Heart left ventricle (tissue), 16 donors: ENCODE data around the gene PDE6A. TPM values are rescaled to one million over a fixed set of nuclear protein-coding genes. Genes with fewer than 3 reads are reported as not detected.

ENCODE experiments used
- ATAC-seq, 4 donors: fragments of 200-7000 bp; cut with Tn5 transposase; one replicate each; pipeline ENCODE4 v1.9.1; 2020 to 2022; ENCODE audit warnings: moderate library complexity in 4 of 4, mild to moderate bottlenecking in 3 of 4, moderate number of reproducible peaks in 1 of 4
- DNase-seq, 5 donors: peaks; one replicate each; pipeline ENCODE4 v3.0.0-alpha.2; 2020
- H3K27ac ChIP-seq, 12 donors: fragments of 200-600 bp; sonication (generic) in 4 of 12; one replicate each; pipeline versions ENCODE4 v1.5.0 to v1.8.0; 2016 to 2022; ENCODE audit warnings: mild to moderate bottlenecking in 2 of 12
- H3K27me3 ChIP-seq, 9 donors: fragments of 200-600 bp; sonication (generic) in 2 of 9; one replicate each; pipeline versions ENCODE4 v1.5.1 to v1.8.0; 2016 to 2022; ENCODE audit warnings: mild to moderate bottlenecking in 3 of 9
- H3K36me3 ChIP-seq, 9 donors: fragments of 200-600 bp; sonication (generic) in 2 of 9; one replicate each; pipeline versions ENCODE4 v1.5.0 to v1.8.0; 2018 to 2022; ENCODE audit warnings: mild to moderate bottlenecking in 2 of 9
- H3K4me1 ChIP-seq, 12 donors: fragments of 200-600 bp; sonication (generic) in 4 of 12; one replicate each; pipeline versions ENCODE4 v1.5.0 to v1.8.0; 2016 to 2022; ENCODE audit warnings: mild to moderate bottlenecking in 3 of 12
- H3K4me3 ChIP-seq, 12 donors: fragments of 200-600 bp; sonication (generic) in 4 of 12; one replicate each; pipeline versions ENCODE4 v1.5.0 to v1.8.0; 2017 to 2022; ENCODE audit warnings: mild to moderate bottlenecking in 9 of 12, moderate library complexity in 4 of 12
- H3K9me3 ChIP-seq, 12 donors: fragments of 200-600 bp; sonication (generic) in 4 of 12; one replicate each; pipeline versions ENCODE4 v1.5.0 to v1.8.0; 2016 to 2022; ENCODE audit warnings: mild to moderate bottlenecking in 1 of 12
- CTCF ChIP-seq, 12 donors: fragments of 200-600 bp; sonication (generic) in 4 of 12; IDR thresholded peaks; one replicate each; pipeline versions ENCODE4 v1.5.0 to v1.8.0; 2018 to 2022; ENCODE audit warnings: antibody characterized with exemption in 12 of 12, mild to moderate bottlenecking in 5 of 12
- POLR2A ChIP-seq, 2 donors: fragments of 450-650 bp; IDR thresholded peaks; one replicate each; pipeline ENCODE4 v1.6.1; 2017; ENCODE audit warnings: antibody characterized with exemption in 2 of 2, mild to moderate bottlenecking in 2 of 2, moderate library complexity in 2 of 2
- WGBS, 4 donors: extraction: QIAGEN DNeasy Blood & Tissue Kit in 2 of 4; methylation state at CpG; one replicate each; pipeline versions ENCODE4 v1.1.5 to v1.1.7; 2013 to 2018; 5-methylcytosine and 5-hydroxymethylcytosine counted together
- intact Hi-C, 10 donors: fragments of 100-400 bp; cut with DNase I; formaldehyde crosslinking; loops; one replicate each; pipeline versions ENCODE4 v1.11.1 to v1.14.2; 2022
- polyA plus RNA-seq, 2 donors: library from polyadenylated mRNA; stranded (reverse); fragments of 200-250 nt; gene quantifications; one replicate each; pipeline ENCODE4 v1.2.3, GENCODE V29; 2013
- total RNA-seq, 9 donors: library from RNA; depleted of rRNA in 2 of 9; stranded (reverse); fragments of >200 nt in 2 of 9; fragmentation: NEBNext Ultra II Directional in 3 of 9; extraction: Animal tissue kit (Norgen Biotek cat#: 25700) in 3 of 9; gene quantifications; one replicate each; pipeline versions ENCODE4 v1.1.0 to v1.2.4, GENCODE V29; 2016 to 2023
- donor health status: ischemic (EF 13 %, LVEDD 7.1; RV severe dilation, severe dysfunction).
- donor health status: healthy with polysubstance abuse.
- donor health status: DM: no; HTN: yes; CAD: no.
- donor health status: DM: no; HTN: no; CAD: no.
- donor health status: ischemic (EF 25% LVEDD 6.9; RV normal size, moderate dysfunction).
- donor health status: ischemic (EF 25% LVEDD 5.7; RV mildly dilated, moderate dysfunction).
- donor health status: healthy.
- donor health status: DM: yes; HTN: yes; CAD: no.
- donor health status: ischemic (EF 35%, LVEDD 5.7; RV mildly dilated, moderate dysfunction).
- donor health status: nonischemic (EF 11% LVEDD 7.7; RV severe dilation, severe dysfunction).
- donor health status: DM: yes; HTN: yes; CAD: no.
- donor health status: PGD.
- donor health status: ischemic (EF 29% LVEDD 5.4; RV normal size, mild dysfunction).
- donor health status: nonischemic (EF 23%, LVEDD 6.1; RV moderate dilation, normal function).

The PDE6A gene
- total and polyA plus RNA-seq, 11 donors: 0.04 to 0.35 (median 0.11) TPM; not detected in 1

DNA sequence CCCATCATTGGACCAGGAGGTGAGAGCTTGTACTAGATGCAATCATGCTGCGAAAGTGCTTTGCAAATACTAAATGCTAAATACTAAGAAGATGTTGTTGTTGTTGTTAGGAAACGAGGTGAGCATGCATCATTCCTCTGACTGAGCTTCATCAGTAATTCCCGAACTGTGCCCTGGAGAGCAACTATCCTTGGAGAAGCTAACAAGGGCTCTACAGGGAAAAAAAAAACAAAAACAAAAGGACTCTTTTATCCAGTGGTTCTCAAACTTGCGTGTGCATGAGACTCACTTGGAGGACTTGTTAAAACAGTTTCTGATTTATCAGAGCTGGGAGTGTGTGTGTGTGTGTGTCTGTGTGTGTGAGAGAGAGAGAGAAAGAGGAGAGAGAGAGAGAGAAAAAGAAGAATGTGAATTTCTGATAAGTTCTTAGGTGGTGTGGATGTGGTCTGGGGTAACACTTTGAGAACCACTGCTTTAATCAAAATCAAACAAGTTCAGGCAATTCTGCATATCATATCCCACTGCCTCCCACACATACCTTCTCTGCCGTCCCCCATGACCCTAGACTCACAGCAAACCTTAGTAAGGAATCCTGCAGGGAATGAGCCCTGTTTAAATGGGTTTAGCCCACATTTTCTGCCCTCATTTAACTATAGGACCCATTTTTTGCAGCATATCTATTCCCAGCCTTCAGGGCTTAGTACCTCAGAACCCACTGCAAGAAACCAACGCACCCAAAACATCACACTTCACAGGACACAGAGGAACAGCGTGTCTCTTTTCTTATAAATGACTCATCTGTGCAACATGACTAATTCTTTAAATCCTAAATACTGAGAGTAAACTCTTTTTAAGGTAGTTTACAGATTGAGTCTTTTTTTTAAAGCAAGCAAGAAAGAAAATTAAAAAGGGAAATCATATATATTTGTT is 48.9 kb downstream of the PDE6A start:
- Histone ChIP-seq H3K36me3 (no peaks in the 10 kb centered on the region), H3K4me3 (no peak overlapping the region), H3K27ac (no peak overlapping the region), H3K27me3 (no peaks in the 10 kb centered on the region), H3K4me1 (no peaks in the 10 kb centered on the region), H3K9me3 (no peaks in the 10 kb centered on the region)
- DNase-seq (no peak), ATAC-seq (no peak)
- no peak for TF ChIP-seq CTCF (IDR thresholded peaks at IDR 0.05)
- TF ChIP-seq POLR2A (IDR thresholded peaks at IDR 0.05): no peak
- intact Hi-C loops: no loop called here
- WGBS, 4 donors: 76 to 83% (median 77%) methylated on average over 7 of the region's 7 CpGs

DNA sequence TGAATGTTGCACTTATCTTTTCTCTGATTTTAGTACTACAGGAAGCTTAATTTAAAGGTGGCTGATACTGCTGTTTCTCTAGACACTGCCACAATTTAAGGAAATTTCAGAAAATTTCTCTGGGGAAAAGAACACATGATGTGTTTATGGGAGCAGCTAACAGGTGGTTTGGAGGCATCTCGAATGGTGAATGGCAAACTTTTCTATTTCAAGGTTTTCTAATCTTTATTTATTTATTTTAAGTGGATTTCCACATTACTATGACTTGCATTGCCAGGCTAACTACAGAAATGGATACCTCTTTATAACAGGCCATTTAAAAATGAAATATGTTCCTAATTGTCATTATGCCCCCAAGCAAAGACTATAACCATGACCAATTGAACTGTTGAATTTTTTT is 50.4 kb downstream of the PDE6A start:
- ATAC-seq (no peak), DNase-seq (no peak)
- H3K36me3 ChIP-seq: no peaks in the 10 kb centered on the region
- 84 to 94% (median 91%) methylated on average over 1 of the region's 1 CpG for WGBS, 4 donors
- intact Hi-C loops: no loop called here
- H3K4me1 ChIP-seq: no peaks in the 10 kb centered on the region
- H3K9me3 ChIP-seq: no peaks in the 10 kb centered on the region
- H3K27me3 ChIP-seq: no peaks in the 10 kb centered on the region
- H3K4me3 ChIP-seq: no peak overlapping the region
- TF ChIP-seq CTCF (IDR thresholded peaks at IDR 0.05): no peak
- no peak for TF ChIP-seq POLR2A (IDR thresholded peaks at IDR 0.05)
- H3K27ac ChIP-seq: no peak overlapping the region

DNA sequence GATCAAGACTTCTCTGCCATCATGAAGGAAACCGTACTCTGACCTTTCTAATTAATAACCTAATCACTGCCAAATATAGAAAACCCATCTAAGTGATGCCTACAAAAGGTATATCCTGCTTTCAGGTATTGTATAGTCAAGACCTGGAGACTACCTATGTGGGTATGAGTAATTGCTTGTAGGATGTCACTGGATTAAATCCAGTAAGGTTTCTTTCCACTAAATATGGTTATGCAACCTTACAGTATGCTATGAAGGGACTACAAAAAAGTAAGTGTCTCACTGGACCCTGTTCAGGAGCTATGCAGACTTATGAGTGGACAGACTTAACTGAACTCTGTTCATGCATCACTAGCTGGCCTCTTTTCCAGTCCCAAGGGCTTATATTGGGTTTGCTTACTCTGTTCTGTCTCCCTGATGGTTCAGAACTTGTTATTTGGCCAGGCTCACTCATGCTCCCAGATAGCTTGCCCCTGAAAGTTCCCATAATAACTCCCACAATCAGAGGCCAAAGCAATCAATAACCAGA is 51.1 kb downstream of the PDE6A start:
- DNase-seq (no peak), ATAC-seq (no peak)
- Histone ChIP-seq H3K4me1 (no peaks in the 10 kb centered on the region), H3K36me3 (no peaks in the 10 kb centered on the region), H3K27ac (no peak overlapping the region), H3K4me3 (no peak overlapping the region), H3K27me3 (no peaks in the 10 kb centered on the region), H3K9me3 (no peaks in the 10 kb centered on the region)
- intact Hi-C loops: no loop called here
- no peak for TF ChIP-seq CTCF (IDR thresholded peaks at IDR 0.05)
- TF ChIP-seq POLR2A (IDR thresholded peaks at IDR 0.05): no peak
- WGBS, 4 donors: 79 to 99% (median 90%) methylated on average over 1 of the region's 1 CpG

- Histone ChIP-seq H3K27ac (no peak overlapping the region), H3K4me3 (no peak overlapping the region), H3K27me3 (no peaks in the 10 kb centered on the region), H3K9me3 (no peaks in the 10 kb centered on the region), H3K36me3 (no peaks in the 10 kb centered on the region), H3K4me1 (peaks cover 0 to 7% (median 0%) of the 10 kb centered on the region in 12 donors)
- intact Hi-C loops: no loop called here
- no peak for ATAC-seq
- TF ChIP-seq CTCF (IDR thresholded peaks at IDR 0.05): no peak
- TF ChIP-seq POLR2A (IDR thresholded peaks at IDR 0.05): no peak
- WGBS, 4 donors: 93 to 97% (median 95%) methylated on average over 5 of the region's 5 CpGs
- no peak for DNase-seq
These were observed 52.0 kb downstream of the PDE6A start for GRCh38 chr5:149892594-149892993.
